Spleen (tissue), 7 donors: ENCODE measurements around the gene IMPG2.

Experiments
- CTCF ChIP-seq, 11 experiments: fragments of 200-600 bp in 7 of 11; fragments of 450-650 bp in 4 of 11; sonication (generic) in 4 of 11; IDR thresholded peaks in 8 of 11; conservative IDR thresholded peaks in 3 of 11; 1 replicate in 7 of 11; 2 replicates in 4 of 11; pipeline versions ENCODE4 v1.4.0 to v1.8.0; 2016 to 2021; ENCODE audit warnings: antibody characterized with exemption in 11 of 11, inconsistent platforms in 4 of 11, mild to moderate bottlenecking in 1 of 11
- POLR2A ChIP-seq, 3 donors: fragments of 450-650 bp; IDR thresholded peaks; one replicate each; pipeline ENCODE4 v1.5.1; 2017; ENCODE audit warnings: antibody characterized with exemption in 3 of 3, mild to moderate bottlenecking in 1 of 3
- donor health status: DM: no; HTN: no; CAD: no; lungs with moderate emphysema.
- donor health status: DM: no; HTN: no; CAD: no.
- donor health status: DM: no; HTN: no; CAD: no.

- TF ChIP-seq CTCF (IDR thresholded peaks at IDR 0.05 in 8 of 11, conservative IDR thresholded peaks at IDR 0.05 in 3 of 11): no peak
- no peak for TF ChIP-seq POLR2A (IDR thresholded peaks at IDR 0.05)
Measured at GRCh38 chr3:101288294-101288693, 32.1 kb downstream of the IMPG2 start.
